Right renal pelvis (tissue), 4 donors: ENCODE results near the gene RIOK3. TPM values are rescaled to one million over a fixed set of nuclear protein-coding genes. Genes with fewer than 3 reads are reported as not detected.
"Not testable (repeated sequence)": the region's sequence is repeated elsewhere in the genome, so short reads cannot be mapped to it uniquely, and the experiment has no call there.

ENCODE experiments used
- DNase-seq, 4 donors: peaks; one replicate each; pipeline ENCODE4 v3.0.0-alpha.2; 2013; ENCODE audit warnings: low read depth in 4 of 4, low spot score in 3 of 4, missing footprints in 1 of 4
- polyA plus RNA-seq, 4 donors: library from polyadenylated mRNA; unstranded; fragments of 120-200 nt; gene quantifications; one replicate each; pipeline ENCODE4 v1.2.1, GENCODE V29; 2013; ENCODE audit not compliant: insufficient read length in 4 of 4

RIOK3 gene
- polyA plus RNA-seq, 4 donors = 67.5 to 83.7 (median 75.9) TPM

- DNase-seq = no peak
Observed at GRCh38 chr18:23450022-23450421, 3.1 kb upstream of the RIOK3 start.

- DNase-seq = no peak
Observed at GRCh38 chr18:23451011-23451410, 2.1 kb upstream of the RIOK3 start.

- DNase-seq = no peak
Observed at GRCh38 chr18:23451491-23451890, 1.6 kb upstream of the RIOK3 start.

- no peak for DNase-seq
Observed at GRCh38 chr18:23452347-23452727, 750 bp upstream of the RIOK3 start.

- peak in 1 of 4 donors; percentile 10 for DNase-seq
Observed at GRCh38 chr18:23453680-23454058, 582 bp downstream of the RIOK3 start.

- DNase-seq = no peak
Observed at GRCh38 chr18:23456835-23457234, 3.7 kb downstream of the RIOK3 start.

- no peak for DNase-seq
Observed at GRCh38 chr18:23458830-23459529, 5.9 kb downstream of the RIOK3 start.

GRCh38 chr18:23459530-23459921 lies 6.4 kb downstream of the RIOK3 start:
- no peak for DNase-seq

- DNase-seq = no peak
Observed at GRCh38 chr18:23460285-23461273, 7.5 kb downstream of the RIOK3 start.

- no peak for DNase-seq
Observed at GRCh38 chr18:23462876-23463275, 9.8 kb downstream of the RIOK3 start.

- no peak for DNase-seq
Observed at GRCh38 chr18:23468753-23469459, 15.8 kb downstream of the RIOK3 start.

- no peak for DNase-seq
Observed at GRCh38 chr18:23470620-23471387, 17.7 kb downstream of the RIOK3 start.

- no peak for DNase-seq
Observed at GRCh38 chr18:23471486-23471885, 18.4 kb downstream of the RIOK3 start.

- no peak for DNase-seq
Observed at GRCh38 chr18:23479829-23480505, 26.9 kb downstream of the RIOK3 start.

- no peak for DNase-seq
Observed at GRCh38 chr18:23484561-23485182, 31.6 kb downstream of the RIOK3 start.

GRCh38 chr18:23485386-23485785 lies 32.3 kb downstream of the RIOK3 start:
- no peak for DNase-seq

GRCh38 chr18:23487738-23488570 lies 34.9 kb downstream of the RIOK3 start:
- DNase-seq = no peak

- not testable (repeated sequence) for DNase-seq
Observed at GRCh38 chr18:23489586-23489985, 36.5 kb downstream of the RIOK3 start.
